ENCODE data around the gene SYNM.
A peak's percentile ranks its signal among the peaks of the same experiment; 100 is the strongest.

Gene SYNM

DNA sequence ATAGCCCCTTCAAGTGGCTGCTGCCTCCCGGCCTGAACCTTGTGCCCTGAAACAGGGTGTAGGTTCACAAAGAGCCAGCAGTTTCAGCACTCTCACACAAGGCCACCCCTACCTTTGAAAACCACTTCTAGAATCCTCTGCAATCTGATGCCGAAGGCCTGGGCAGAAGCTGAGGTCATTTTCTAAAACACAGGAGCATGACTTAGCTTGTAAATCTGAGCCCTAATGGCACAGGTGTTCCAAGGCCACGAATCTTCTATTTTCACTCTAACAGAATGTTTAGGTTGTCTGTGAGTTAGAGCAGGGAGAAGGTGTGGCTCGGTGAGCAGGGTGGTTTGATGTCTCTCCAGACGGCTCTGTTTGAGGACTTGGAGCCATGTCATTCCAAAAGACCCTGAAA, 62.3 kb downstream of the SYNM start:
- no peak for DNase-seq (ENCODE audit: low read depth)

DNA sequence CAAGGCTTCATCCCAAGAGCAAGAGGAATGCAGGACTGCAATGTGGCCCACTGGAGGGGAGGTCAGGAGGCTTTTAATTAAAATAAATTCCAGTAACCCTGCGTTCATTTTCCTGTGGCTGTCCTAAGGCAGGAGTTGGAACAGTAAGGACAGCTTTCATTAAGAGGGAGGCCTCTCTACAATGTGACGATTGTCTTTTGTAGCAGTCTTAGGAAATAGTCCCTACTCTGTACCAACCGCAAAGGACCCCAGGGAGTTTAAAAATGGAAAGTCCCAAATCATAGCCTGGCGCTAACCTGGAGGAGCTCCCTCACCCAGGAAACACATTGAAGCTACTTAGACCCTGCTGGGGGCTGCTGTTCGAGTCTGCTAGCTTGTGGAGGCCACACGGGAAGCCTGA, 62.8 kb downstream of the SYNM start:
- no peak for DNase-seq (ENCODE audit: low read depth)

DNA sequence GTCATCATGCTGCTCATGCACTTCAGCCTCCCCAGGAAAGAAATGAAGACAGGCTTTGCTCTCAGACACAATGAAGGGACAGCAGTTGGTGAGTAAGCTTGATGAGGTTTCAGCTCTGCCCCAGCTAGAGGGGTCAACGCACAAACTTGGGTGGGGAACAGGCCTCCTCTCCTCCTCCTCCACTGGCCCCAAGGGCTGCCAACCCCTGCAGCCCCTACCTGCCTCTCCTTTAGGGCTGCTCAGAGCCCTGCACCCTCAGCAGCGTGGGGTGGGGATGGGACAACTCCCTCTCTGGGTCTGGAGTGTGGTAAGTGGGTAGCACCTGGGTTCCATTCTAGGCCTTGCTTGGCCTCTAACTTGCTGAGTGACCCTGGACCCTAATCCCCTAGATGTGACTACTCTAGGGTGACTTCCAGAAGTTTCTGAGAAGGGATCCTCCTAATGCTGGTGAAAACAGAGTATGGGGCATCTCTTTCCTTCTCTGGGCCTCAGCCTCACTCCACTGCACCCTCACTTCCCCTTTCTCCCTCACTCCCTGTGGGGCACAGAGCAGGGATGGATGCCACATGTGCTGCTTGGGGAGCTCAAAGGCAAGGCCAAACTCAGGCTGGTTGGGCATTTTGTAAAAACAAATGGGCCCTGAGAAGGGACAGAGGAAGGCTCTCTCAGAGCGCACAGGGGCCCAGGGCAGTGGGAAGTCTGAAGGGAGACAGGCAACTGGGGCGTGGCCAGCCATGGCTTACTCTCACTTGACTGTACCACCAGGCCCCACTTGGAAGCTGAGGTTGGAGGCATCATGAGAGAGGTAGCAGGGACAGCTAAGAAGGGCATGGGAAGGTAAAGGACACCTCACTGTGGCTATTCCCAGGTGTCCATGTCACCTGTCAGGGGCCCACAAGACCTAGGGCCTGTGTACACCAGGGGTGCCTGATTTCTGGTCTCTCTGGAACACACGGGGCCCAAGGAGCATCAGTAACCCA, 64.0 kb downstream of the SYNM start:
- DNase-seq (ENCODE audit: low read depth): no peak

DNA sequence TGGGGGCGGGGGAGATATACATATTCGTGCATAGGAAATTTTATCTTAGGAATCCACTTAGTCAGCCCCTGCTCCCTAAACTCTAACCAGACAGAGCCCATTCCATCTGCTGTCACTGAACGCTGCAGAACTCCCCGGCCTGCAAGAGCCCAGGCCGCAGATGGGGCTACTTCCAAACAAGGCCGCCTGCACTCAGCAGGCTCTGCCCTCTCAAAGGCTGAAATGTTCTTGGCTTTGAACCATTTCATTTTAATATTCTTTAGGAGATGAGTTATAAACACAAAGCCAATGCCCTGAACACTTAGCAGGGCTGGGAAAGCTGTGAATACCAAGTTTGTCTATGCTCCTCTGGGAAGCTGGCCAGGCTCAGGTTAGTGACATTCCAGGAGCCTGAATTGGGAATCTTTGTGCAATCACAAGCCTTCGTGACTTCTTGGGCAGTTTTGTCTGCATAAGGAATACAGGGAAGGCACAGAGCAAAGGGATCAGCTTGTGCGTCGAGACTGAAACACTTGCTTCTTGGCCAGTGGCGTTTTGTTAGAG, 65.0 kb downstream of the SYNM start:
- DNase-seq (ENCODE audit: low read depth): peak; percentile 41

DNA sequence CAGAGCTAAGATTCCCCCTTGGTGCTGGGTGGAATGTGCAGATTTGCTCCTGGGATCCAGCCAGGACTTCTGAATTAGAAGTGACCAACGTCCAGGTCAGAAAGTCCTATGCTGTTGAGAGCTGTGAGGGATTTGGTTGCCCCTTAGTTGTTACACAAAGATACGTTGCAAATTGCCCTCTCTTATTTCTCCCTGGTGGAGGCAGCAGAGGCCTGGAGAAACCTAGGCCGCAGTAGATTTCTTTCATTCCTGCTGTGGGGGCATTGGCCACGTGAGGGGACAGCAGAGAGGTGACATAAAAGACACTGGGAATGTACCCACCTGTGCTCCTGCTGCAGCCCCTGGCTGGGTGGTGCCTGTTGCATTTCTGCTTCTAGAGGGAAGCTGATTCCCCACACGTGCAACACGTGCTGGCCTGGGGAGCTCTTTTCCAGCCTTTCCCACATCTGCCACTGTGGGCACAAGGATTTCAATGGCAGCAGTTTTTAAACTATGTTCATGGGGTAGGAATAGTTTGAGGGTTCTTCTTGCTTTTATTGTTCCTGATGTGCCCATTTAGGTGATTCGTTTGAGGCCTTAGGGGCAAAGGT, 65.7 kb downstream of the SYNM start:
- DNase-seq (ENCODE audit: low read depth): no peak

DNA sequence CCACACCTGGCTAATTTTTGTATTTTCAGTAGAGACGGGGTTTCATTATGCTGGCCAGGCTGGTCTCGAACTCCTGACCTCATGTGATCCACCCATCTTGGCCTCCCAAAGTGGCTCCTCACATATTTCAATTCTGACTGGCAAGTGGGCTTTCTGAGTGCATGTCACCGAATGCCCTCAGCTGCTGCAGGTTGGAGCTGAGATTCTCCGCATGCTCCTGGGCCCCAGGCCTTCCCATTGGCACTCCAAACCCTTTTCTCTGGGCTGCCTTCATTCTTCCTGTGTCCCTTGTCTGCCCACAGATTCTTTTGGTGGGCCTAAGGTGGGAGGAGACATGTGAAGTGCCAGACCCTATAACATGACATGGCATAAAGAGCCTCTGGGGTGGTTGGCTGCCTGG, 67.3 kb downstream of the SYNM start:
- DNase-seq (ENCODE audit: low read depth): no peak

DNA sequence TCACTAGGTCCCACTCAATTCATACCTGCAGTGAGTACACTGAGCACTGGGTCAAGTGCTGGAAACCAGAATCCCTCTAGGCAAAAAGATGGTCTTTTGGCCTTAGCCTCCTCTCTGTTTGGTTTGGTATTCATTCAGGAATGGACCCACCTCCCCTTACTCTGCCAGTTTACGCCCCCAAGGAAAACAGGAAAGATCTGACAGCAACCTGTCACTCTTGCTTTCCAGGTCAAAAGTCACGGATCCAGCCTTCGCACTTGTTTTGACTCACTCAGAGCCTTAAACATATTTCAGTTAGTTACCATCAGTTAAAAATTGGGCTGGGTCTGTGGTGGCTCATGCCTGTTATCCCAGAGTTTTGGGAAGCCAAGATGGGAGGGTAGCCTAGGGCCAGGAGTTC, 68.1 kb downstream of the SYNM start:
- DNase-seq (ENCODE audit: low read depth): no peak

DNA sequence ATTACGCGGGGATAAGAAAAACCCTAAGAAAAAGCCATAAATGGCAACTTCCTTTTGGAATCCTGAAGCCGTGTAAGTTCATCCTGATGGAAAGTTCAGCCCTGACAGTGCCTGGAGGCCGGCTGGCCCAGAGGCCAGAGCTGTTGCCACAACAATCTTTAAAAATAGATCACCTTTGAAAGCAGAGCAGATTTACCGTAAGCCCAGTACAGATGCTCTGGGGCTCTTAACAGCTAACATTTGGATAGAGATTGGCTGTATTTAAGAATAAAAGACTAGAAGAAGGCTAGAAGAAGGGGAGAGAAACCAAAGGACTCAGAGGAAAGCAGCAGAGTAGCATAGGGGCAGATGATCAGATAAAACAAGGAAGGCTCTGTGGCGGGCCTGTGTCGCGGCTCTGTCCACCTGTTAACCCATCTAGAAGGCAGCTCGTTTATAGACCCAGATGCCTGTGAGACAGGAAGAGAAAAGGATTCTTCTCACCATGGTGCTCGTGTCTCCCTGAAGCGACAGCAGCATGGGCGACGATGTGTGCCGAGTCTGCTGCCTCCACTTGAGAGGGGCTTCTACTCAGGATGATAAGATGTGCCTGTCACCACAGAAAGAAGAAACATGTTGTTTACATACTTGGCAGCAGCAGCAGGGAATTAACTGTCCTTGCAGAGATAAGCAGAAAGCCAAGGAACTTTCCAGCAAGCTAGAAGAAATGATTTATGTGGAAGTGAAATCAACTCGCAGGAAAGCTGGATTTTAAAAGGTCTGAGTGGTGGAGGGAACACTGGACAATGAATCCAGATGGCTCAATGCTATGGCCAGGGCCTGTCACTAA, 69.9 kb downstream of the SYNM start:
- no peak for DNase-seq (ENCODE audit: low read depth)

DNA sequence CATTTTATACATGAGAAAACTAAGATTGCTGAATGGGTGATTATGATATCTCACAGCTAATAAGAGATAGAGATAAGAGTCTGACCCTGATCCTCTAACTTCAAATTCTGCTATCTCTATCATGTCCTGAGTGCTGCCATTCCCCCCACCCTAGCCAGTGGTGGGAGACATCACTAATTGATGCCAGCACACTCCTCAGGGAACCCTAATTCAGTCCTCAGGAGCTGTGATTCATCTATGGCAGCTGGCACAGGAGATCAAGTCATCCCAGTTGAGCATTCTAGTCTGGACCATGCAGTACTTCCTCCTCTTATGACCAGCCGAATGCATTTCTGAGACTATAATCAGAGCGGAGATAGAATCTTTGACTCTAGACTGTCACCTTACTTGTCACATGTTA, 71.9 kb downstream of the SYNM start:
- no peak for DNase-seq (ENCODE audit: low read depth)

DNA sequence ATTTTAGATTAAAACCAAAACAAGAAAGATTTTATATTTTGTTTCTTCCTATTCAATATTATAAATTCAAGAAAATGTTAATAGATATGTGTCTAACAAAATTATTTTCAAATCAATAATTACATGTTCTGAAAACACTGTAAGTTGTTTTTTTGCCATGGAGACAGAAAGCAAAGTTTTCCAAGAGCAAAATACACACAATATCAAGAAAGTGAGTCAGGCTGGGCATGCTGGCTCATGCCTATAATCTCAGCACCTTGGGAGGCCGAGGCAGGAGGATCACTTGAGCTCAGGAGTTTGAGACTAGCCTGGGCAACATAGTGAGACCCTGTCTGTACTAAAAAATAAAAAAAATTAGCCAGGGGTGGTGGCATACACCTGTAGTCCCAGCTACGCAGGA, 72.8 kb downstream of the SYNM start:
- no peak for DNase-seq (ENCODE audit: low read depth)

DNA sequence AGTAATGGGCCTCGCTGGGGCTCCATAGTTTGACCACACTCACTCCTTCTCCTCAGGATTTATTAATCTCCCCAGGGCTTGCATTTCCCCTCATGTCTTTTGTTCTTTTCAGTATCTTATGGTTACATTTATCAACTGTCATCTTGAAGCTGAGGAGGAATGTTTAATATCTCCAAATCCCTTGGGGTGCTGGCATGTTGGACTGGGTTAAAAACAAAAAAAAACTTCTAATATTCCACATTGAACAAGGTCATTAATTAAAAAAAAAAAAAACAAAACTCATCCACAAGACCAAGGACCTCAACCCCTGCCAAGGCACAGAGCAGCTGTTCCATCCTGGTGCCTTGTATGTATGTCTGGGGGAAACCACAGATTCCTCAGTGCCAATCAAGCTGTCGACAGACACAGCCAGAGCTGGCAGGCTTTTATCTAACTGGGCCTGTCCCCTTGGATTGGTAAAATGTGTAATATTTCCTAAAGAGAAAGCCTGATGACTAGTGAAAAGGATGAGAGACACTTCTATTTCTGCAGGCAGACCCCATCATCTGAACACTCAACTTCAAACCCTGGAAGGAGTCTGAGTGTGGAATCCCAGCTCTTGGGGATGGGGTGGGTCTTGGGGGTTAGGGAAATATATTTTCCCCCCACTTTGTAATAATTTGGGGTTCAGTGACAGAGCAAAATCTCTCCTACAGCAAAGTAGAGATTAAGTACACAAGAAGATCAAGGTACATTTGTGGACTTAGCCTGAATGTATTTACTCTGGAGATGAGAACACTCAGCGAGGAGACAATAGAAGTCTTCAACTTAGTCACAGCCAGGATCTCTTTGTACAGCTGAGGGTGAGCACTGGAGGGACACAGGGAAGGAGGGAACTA, 75.4 kb downstream of the SYNM start:
- no peak for DNase-seq (ENCODE audit: low read depth)

DNA sequence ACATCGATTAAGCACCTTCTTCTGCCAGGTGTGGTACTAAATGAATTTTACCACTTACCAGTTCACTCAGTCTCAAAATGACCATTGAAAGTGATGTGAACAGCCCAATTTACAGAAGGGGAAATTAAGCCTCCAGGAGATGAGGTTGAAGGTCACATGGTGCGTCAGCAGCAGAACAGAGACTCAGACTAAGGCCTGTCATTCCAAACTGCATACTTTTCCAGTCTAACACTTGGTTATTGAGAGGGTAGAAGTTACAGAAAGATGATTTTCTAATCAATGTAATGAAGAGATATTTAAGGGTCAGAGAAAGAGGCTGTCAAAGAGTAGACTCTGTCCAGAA, 76.1 kb downstream of the SYNM start:
- DNase-seq (ENCODE audit: low read depth): no peak

DNA sequence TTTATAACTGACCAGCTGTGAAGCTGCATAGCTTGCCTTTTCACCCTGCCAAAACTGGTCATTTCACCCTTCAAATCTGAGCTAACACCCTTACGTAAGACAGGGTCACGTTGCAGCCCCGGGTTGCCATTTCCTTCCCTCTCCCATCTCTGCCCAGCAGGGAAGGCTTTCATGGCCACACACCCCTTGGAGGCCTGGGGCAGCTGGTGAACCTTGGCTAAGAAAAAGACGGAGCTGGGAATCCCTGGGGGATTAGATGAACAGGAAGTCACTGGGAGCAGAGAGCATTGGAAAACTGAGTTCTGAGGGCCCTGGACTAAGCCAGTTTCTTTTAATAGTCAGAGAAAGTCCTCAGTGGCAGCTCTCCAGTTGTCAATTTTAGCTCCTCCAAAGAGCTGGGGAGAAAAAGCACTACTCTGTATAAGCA, 76.7 kb downstream of the SYNM start:
- DNase-seq (ENCODE audit: low read depth): peak; percentile 89

DNA sequence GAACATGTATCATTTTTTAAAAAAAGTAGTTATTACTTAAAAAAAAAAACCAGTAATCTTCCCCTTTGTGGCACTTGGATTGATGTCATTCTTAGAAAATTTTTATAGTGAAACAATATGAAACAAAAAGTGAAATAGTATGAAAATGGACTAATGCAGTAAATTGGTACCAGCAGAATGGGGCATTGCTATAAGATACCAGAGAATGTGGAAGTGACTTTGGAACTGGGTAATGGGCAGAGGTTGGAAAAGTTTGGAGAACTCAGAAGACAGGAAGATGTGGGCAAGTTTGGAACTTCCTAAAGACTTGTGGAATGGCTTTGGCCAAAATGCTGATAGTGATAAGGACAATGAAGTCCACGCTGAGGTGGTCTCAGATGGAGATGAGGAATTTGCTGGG, 77.9 kb downstream of the SYNM start:
- DNase-seq (ENCODE audit: low read depth): no peak

Data from fibroblast of gingiva (primary cell).